Measurements from ENCODE around the gene FCSK.

The FCSK gene

DNA sequence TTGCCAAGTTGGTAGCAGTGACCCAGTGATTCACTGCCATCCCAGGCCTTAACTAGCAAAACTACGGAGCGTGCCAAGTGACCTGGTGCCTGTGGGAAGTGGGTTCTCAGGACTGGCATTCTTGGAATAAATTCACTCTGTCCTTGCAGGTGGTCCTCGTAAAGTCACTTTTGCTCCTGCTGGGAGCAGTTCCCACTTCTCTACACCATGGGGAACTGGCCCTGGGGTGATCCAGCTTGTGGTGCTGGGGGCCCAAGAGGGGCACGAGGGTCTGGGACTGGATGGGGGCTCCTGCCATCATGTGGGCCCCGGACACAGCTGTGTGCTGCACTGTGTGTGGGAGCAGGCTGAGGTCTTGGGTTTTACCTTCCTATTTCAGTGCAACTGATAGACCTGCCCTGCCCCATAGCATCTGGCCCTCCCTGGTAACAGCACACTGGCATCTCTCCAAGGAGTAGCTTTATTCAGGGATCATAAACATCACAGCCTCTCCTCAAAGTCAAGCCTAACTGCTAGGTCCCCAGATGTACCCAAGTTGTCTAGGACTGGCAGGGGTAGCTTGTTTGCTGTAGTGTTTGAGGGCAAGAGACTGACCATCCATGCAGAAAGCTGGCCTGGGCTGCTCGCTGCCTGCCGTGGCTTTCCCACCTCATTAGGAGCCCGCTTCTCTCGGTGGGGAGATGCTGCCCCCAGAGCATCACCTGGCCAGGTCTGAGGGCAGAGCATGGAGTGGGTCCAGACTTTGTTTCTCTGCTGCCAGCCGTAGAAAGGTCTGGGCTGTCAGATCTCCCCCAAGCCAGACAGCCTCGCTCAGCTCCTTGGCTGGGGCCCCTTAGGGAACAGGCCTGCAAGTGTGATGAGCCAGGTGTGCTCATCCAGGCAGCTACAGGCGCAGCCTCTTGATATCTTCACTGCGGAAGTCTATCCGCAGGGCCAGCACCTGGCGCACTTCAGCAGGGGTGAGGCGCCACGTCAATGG lies 26.0 kb downstream of the FCSK start:
- no peak for DNase-seq (ENCODE audit: low read depth in 2 of 2)

DNA sequence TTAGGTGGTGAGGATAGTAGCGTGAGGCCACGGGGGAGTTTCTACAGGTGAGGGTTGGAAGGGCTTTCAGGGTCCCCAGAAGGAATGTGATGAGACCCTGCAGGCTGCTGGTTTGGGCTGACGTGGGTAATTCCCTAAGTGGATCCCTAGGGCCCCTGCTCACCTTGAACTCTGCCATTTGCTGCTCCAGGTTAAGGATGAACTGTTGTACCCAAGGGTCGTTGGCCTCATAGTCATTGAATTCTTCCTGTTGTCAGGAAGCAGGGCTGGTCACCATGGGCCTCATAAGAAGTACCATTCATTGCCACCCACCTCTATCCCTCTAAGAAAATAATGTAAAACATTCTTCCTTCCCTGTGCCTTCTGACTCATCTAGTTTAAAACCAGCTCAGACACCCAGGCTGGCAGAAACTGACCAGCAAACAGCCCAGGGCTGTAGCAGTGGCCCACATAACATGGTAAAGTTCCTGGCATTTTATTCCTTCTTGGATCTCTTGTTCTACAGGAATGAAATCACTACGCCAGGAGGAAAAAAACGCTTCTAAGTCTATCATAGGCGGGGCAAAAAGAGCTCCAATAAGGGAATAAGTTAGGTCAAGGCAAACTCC lies 27.6 kb downstream of the FCSK start:
- DNase-seq (ENCODE audit: low read depth in 2 of 2): no peak

DNA sequence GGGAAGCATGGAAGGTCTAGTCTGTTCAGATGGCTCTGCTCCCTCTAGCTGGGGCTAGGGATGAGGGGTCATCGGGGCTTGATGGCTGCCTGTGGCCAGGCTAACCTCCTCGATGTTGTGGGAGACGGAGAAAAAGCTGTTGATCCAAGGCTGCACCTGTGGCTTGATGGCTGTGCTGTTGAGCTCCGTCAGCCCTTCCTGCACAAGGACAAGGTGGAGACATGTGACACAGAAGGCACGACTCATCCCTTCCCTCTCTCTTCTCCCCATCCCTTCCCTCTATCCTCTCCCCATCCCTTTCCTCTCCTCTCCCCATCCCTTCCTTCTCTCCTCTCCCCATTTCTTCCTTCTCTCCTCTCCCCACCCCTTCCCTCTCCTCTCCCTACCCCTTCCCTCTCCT lies 28.2 kb downstream of the FCSK start:
- no peak for DNase-seq (ENCODE audit: low read depth in 2 of 2)

DNA sequence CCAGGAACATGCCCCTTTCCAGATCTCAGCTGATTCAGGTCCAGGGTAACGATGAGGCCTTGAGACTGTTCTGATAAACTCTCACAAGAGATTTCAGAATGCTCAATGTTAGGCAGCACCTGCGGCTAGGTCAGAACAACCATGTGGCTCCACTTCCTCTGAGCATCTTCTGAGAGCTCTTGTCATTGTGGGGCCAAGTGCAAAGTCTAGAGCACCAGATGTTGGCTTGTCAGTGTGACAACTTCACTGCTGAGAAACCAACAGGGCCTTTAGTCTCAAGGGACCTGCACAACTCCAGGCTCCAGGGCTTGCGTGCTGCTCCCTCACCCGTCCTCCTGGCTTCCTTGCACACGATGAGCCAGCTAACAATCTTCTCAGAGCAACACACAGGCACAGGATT lies 29.0 kb downstream of the FCSK start:
- no peak for DNase-seq (ENCODE audit: low read depth in 2 of 2)

DNA sequence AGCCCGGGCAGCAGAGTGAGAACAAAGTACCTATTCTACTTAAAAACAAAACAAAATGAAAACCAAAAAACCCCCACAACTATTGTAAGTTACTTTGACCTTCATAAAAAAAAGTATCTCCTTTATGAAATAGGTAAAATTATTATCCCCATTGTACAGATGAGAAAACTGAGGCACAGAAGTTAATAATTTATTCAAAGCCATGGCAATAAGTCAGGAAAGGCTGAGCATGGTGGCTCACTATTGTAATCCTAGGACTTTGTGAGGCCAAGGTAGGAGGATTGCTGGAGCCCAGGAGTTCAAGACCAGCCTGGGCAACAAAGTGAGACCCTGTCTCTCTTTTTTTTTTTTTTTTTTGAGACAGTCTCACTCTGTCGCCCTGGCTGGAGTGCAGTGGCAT lies 30.5 kb downstream of the FCSK start:
- no peak for DNase-seq (ENCODE audit: low read depth in 2 of 2)

DNA sequence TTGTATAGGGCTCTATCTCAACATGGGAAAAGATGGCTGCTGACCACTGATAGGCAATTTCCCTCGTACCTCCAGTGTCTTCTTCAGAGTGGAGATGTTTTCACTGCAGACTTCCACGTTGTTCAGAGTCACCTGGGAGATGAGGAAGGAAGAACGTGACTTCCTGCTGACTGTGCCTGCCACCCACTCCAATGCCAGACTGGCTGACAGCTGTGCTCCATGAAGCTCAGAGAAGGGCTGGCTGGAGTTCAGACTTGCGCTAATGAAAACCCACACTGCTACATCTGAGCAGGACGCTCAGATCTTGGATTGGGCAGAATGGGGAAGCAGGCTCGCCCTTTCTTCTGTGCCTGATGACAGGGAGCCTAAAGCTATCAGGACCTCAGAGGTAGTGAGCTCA lies 35.9 kb downstream of the FCSK start:
- DNase-seq (ENCODE audit: low read depth in 2 of 2): no peak

DNA sequence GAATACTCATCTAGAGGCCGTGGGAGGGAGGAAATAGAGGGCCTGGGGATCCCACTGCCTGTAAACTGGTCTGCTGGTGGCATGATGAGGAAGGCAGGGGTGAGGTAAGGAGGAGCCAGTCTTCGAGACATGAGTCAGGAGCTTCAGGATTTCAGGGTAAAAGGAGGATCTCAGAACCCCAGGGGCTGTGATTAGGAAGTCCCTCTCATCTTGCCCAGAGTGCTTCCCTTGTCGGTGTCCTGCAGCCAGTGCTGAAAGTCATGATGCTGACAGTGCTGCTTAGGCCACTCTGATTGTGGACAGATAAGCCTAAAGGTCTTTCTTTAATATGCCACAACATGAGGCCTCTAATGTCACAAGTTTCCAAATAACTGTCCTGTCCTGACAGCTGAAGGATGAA lies 39.4 kb downstream of the FCSK start:
- DNase-seq (ENCODE audit: low read depth in 2 of 2): no peak

DNA sequence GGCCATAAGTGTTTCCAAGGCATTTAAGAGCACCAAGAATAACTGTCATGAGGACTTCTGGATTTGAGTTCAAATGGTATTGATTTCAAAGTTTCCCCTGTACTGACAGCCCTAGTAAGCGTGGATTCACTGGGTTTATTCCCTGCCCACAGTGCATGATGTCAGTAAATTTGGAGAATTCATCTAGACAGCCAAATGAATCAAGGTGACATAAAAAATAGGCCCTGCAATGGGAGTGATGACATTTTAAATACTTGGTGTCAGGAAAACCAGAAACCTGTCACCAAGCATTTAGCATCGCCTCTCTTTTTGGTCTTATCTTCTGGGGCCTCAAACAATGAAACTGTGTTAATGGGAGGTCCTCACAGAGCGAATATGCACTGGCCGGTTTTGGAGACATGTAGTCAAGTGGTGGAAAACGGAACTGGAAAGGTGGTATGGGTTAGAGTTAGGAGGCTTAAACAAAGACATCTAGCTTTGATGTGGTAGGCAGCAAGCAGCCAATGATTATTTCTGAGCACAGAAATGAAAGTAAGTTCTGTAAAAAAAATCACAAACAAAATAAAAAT lies 39.9 kb downstream of the FCSK start:
- DNase-seq (ENCODE audit: low read depth in 2 of 2): no peak

DNA sequence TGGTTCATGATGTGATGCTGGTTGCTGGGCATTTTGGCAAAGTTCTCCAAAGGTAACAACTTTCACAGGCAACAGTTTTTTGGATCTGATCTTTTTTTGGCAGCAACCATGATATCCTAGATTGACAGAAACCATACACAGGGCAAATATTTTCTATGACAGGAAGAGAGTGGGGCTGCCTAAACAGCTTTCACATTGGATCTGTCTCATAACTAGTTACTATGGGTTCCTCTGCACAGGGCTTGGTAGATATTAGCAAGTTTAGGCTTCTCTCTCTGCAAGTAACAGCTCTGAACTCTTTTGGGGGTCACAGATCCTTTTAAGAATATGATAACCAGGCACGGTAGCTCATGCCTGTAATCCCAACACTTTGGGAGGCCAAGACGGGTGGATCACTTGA lies 40.4 kb downstream of the FCSK start:
- DNase-seq (ENCODE audit: low read depth in 2 of 2): no peak

DNA sequence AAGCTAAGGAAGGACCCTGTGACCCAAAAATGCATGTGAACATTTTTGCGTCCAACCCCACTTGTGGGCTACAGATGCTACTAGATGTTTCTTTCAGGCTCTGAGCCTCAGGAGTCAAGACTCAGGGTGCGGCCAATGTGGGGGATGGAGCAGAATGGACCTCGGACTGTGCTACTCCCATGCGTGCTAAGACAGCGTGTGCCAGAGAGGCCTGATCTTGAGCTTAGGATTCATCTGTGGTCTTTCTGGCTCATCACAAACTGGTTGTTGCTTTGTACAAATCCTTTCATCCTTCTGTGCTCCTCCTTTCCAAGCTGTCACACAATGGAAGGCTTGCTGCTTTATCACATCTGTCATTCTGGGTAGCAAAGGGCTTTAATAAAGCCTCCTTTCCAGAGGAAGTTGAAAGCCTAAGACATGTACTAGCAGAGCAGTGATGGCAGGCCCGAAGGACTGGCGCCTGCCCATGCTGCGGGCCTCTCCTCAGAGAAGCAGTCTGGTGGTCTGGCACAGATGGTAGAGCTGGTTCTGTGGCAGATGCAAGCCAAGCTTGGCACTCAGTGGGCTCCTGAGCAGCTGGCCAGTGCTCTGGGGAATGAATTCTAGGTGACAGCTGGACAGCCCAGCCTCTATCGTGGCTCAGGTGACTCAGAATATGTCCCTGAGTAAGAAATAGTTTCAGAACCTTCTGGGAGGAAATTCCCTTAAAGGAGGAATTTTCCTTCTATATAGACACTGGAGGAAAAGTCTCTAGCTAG lies 41.2 kb downstream of the FCSK start:
- no peak for DNase-seq (ENCODE audit: low read depth in 2 of 2)

DNA sequence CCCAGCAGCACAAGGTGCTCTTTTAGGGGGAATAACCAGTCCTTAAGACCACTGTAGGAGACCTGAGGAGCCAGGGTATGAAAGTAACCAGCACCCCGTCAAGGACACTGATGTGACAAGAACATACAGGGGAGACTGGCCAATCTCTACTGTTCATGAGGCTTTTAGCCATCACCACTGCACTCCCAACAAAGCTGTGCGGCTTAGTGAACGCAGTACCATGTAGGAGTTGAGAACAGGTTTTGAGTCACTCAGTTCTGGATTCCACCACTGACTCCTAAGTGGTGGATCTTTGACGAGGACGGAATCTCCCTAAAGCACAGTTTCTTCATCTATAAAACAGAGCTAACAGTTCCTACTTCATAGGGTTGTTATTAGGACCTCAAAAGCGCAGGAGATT lies 42.1 kb downstream of the FCSK start:
- DNase-seq (ENCODE audit: low read depth in 2 of 2): no peak

DNA sequence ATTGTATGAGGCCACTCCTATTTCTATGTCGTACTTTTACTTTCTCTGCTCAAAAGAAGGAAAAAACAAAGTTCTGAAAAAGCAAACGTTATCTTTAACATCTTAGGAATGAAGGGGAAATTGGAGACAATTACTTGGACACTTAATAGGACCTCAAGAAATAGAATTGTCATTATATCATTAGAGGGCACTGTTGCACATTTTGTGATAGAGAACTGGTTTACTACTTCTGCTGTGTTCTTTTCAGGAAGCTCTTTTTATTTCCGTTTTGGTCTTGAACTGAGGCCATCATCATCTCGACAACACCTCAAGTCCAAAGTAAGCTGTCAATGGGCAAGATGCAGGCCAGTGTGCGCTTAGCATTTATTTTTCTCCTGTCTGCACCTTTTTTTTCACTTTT lies 54.4 kb downstream of the FCSK start:
- no peak for DNase-seq (ENCODE audit: low read depth in 2 of 2)

DNA sequence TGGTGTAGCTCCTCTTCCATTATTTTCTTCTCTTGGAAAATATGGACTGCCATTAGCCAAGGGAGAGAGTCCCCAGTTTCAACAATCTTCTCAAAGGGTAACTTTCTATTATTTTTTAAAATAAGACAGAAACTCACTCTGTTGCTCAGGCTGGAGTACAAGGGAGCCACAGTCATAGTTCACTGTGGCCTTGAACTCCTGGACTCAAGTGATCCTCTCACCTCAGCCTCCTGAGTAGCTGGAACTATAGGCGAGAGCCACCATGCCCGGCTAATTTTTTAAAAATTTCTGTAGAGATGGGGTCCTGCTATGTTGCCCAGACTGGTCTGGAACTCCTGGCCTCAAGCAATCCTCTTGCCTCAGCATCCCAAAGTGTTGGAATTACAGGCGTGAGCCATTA lies 55.8 kb downstream of the FCSK start:
- DNase-seq (ENCODE audit: low read depth in 2 of 2): no peak

DNA sequence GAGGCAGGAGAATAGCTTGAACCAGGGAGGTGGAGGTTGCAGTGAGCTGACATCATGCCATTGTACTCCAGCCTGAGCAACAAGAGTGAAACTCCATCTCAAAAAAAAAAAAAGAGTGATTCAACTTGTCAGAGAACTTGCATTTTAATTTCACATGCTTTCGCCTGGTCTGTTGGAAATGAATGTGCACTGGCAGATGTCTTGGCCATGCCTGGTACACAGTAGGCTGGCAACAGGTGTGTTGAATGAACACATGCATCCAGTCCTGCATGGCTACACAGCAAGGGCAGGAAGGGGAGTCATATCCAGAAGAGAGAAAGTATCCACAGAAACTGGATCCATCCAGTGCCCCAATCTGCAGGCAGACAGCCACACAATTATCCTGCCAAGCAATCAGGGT lies 57.4 kb downstream of the FCSK start:
- DNase-seq (ENCODE audit: low read depth in 2 of 2): no peak

DNA sequence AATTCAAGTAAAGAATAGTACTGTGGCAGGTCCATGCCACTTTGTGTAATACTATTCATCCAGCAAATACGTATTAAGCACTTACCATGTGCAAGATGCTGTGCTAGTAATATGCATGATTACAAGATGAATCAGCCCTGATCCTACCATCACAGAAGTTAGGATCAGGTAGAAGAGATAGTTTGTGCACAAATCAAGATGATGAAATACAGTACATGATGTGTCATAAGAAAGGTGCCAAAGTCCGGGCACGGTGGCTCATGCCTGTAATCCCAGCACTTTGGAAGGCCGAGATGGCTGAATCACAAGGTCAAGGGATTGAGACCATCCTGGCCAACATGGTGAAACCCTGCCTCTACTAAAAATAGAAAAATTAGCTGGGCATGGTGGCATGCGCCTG lies 58.1 kb downstream of the FCSK start:
- no peak for DNase-seq (ENCODE audit: low read depth in 2 of 2)

DNA sequence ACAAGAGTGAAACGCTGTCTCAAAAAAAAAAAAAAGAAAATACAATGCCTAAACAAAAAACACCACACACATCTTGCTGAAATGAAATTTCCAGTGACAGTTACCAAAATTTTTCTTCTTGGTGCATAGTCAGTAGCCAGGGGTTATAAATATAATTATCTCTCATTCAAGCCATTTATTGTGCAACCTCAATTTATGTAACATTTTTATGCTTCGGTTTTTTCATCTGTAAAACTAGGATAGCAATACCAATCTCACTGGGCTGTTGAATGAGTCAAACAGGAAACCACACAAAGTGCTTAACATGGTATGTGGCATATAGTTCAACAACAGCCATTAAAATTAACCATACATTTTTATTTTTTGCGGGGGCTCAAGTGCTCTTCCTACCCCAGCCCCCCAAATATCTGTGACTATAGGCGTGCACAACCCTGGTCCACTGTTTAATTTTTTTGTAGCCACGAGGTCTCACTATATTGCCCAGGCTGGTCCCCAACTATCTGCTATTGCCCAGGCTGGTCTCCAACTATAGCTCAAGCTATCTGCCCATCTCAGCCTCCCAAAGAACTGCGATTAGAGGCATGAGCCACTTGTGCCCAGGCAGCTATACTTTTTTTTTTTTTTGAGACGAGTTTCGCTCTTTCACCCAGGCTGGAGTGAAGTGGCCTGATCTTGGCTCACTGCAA lies 66.4 kb downstream of the FCSK start:
- DNase-seq (ENCODE audit: low read depth in 2 of 2): peak; percentile 56 to 57

DNA sequence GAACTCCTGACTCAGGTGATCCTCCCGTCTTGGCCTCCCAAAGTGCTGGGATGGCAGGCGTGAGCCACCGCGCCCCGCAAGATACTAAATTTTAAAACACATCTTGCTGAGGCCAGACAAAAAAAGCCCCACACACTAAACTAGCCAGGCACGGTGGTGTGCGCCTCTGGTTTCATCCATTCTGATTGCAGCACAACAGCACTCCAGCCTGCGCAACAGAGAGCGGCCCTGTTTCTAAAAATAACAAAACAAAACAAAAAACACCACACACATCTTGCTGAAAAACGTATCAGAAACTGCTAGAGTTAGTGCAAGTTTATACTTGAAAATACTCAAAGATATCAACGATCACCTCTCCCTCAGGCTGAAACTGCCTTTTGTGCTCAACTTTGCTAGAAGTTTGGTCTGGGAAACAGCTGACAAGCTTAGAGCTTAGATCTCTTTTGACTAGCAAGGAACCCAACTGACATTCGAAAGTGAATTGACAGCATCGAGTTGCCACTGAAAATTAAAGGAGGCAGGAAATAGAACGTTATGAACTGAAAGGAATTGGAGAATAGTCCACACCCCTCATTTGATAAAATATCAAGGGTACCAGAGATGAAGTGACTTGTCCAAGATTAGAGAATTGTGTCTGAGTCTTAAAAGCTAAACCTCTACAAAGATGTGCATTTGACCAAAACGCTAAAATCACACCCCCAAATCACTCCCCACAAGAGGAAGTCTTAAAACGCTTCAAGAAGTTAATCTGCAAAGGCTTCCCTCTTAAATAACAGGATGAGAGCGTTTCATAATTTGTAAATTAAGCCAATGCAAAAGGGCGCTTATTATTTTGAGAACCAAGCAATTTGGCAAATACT lies 68.1 kb downstream of the FCSK start:
- no peak for DNase-seq (ENCODE audit: low read depth in 2 of 2)

DNA sequence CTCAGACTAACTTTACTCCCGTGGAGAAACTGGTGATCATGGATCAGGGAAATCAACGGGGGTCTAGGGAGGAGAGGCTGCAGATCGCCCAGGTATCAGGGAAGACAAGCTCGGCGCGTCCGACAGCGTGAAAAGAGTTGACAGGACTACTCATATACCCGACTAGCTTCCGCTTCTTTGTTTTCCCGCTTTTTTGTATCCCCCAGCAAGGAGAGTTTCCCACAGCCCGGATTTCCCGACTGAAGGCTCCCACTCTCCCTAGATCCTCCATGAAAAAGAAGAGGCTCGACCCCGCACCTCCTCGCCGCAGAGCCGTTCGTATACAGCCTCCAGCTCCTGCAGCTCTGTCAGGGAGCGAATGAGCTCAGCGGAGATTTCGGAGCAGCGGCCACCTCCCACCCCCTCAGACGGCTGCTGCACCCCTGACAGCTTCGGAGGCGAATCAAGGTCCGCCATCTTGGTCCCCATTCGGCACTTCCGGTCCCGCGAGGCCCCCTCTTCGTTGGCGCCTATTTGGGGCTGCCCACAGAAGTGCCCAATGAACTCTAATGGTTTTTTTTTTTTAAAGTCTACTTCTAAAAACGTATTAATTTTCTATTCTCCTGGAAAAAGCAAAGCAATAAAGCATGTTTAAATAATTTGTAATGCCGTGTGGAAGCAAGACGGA lies 68.8 kb downstream of the FCSK start, which contains the start of gene COG4:
Gene COG4, minus strand, starts transcription at position 479 of the 667 bp plus-strand sequence. Its CDS starts 11 bp downstream, at position 468.
- DNase-seq (ENCODE audit: low read depth in 2 of 2): peak; percentile 65 to 68

DNA sequence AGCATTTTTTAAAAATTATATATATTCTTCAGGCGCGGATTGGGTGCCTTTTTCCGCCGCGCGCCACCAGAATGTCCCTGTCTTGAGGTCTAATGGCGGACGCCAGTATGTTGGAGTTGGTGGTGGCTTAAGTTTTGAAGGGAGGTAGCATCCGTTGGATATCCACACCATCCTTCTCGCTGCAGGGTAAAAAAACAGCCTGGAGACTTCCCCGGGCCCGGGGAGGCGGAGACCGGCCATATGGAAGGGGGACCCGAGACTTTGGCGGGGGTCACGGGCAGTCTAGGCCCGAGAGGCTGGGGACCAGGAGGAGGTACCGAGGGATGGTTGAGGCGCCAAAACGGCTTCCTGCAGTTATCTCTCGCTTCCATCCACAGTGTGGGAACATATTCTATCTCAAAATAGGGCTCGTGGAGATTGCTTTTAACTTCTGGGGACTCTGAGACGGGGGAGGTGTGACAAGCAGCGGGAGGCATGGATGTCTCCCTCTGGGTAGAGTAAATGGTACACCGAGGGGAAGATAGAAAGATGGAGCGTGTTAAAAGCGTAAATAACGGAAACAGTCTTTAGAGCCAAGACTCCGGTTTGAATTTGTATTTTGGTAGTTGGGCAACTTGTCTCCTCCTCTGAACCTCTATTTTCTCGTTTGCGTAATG lies 69.5 kb downstream of the FCSK start, which contains the start of gene SF3B3:
Gene SF3B3, plus strand, starts transcription at position 74 of the 656 bp plus-strand sequence. CDS start 2,841 bp downstream, outside the sequence.
- peak in 1 of 2 experiments; percentile 11 for DNase-seq (ENCODE audit: low read depth in 2 of 2)
